IPS DF 4.7 (cell line): Measurements from ENCODE around the gene CDK12.

Experiments
- DNase-seq: peaks from one replicate; pipeline ENCODE4 v3.0.0-alpha.2; 2013; ENCODE audit warnings: low spot score; ENCODE audit errors: extremely low read depth

The CDK12 gene

GRCh38 chr17:39581071-39581758 lies 119.9 kb downstream of the CDK12 start:
- DNase-seq, result no peak

GRCh38 chr17:39581759-39582085 lies 120.4 kb downstream of the CDK12 start:
- no peak for DNase-seq

GRCh38 chr17:39582658-39583057 lies 121.4 kb downstream of the CDK12 start:
- no peak for DNase-seq
